Prostate gland (tissue), 2 donors: ENCODE results near the gene COX7C.

Experiments
- POLR2AphosphoS5 ChIP-seq: sonication (generic); formaldehyde crosslinking; IDR thresholded peaks from one replicate; pipeline ENCODE4 v1.6.1; 2017; ENCODE audit warnings: antibody characterized with exemption
- TF ChIP-seq, protein P1 (sequence below), 4 experiments: fragments of 200-600 bp in 2 of 4; fragments of 450-650 bp in 2 of 4; sonication (generic) in 2 of 4; IDR thresholded peaks; 1 replicate in 3 of 4; 2 replicates in 1 of 4; pipeline ENCODE4 v1.5.1; 2016 to 2019; ENCODE audit warnings: antibody characterized with exemption in 4 of 4, mild to moderate bottlenecking in 2 of 4, moderate library complexity in 2 of 4

DNA sequence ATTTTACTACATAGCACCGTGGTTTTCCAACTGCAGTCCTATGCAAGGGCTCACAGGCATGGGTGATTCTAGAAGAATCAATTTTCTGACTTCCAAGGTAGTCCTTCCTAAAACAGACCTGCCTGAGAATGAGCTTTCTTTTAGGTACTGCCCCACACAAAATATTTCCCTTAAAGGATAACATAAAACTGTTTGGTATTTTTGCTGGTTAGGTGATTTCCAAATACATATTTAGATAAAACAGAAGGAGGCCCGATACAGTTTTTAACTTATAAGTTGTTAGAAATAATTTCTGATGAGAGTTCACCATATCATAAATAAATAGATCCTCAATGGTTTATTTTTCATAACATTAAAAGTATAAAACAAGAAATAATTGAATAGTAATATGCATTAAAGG, 46.4 kb downstream of the COX7C start:
- TF ChIP-seq, protein P1, sequence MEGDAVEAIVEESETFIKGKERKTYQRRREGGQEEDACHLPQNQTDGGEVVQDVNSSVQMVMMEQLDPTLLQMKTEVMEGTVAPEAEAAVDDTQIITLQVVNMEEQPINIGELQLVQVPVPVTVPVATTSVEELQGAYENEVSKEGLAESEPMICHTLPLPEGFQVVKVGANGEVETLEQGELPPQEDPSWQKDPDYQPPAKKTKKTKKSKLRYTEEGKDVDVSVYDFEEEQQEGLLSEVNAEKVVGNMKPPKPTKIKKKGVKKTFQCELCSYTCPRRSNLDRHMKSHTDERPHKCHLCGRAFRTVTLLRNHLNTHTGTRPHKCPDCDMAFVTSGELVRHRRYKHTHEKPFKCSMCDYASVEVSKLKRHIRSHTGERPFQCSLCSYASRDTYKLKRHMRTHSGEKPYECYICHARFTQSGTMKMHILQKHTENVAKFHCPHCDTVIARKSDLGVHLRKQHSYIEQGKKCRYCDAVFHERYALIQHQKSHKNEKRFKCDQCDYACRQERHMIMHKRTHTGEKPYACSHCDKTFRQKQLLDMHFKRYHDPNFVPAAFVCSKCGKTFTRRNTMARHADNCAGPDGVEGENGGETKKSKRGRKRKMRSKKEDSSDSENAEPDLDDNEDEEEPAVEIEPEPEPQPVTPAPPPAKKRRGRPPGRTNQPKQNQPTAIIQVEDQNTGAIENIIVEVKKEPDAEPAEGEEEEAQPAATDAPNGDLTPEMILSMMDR (IDR thresholded peaks at IDR 0.05) = no peak
- TF ChIP-seq POLR2AphosphoS5 = no peak
